SK-N-MC (cell line): ENCODE data around the gene TRIM17.

ENCODE experiments used
- DNase-seq: peaks from one replicate; pipeline ENCODE4 v3.0.0-alpha.2; 2011; ENCODE audit warnings: low read depth, low spot score
- H3K27ac ChIP-seq: fragments of 200-600 bp; sonication (generic); 2 replicates; pipeline ENCODE4 v1.5.1; 2016; ENCODE audit warnings: mixed run types
- H3K36me3 ChIP-seq: fragments of 200-600 bp; sonication (generic); 2 replicates; pipeline ENCODE4 v1.6.1; 2017; ENCODE audit warnings: antibody characterized with exemption, low read length, mixed read lengths; ENCODE audit not compliant: insufficient read depth
- H3K4me3 ChIP-seq: fragments of 200-600 bp; sonication (generic); 2 replicates; pipeline ENCODE4 v1.5.1; 2016
- H3K9ac ChIP-seq: fragments of 200-600 bp; sonication (generic); 2 replicates; pipeline ENCODE4 v1.8.0; 2017; ENCODE audit warnings: mixed run types, mixed read lengths; ENCODE audit not compliant: insufficient read length
- H3K9me3 ChIP-seq: fragments of 200-600 bp; sonication (generic); 2 replicates; pipeline ENCODE4 v1.6.1; 2017; ENCODE audit warnings: low read depth, mild to moderate bottlenecking, antibody characterized with exemption, low read length, moderate library complexity, mixed read lengths
- EZH2 ChIP-seq: fragments of 200-600 bp; sonication (generic); IDR thresholded peaks from one replicate; pipeline ENCODE4 v1.6.1; 2017; ENCODE audit warnings: antibody characterized with exemption
- FOXP2 ChIP-seq: optimal IDR thresholded peaks from 2 replicates; pipeline ENCODE3; 2011; ENCODE audit warnings: mild to moderate bottlenecking, moderate library complexity; ENCODE audit not compliant: insufficient read depth; ENCODE audit errors: extremely low read length, control extremely low read depth
- POLR2AphosphoS5 ChIP-seq: IDR thresholded peaks from 2 replicates; pipeline ENCODE4 v1.6.1; 2012; ENCODE audit warnings: mild to moderate bottlenecking, low read depth, low read length, borderline replicate concordance

Gene TRIM17

GRCh38 chr1:228460821-228461220 is 44.2 kb upstream of the TRIM17 start:
- Histone ChIP-seq H3K27ac (no peak overlapping the region), H3K9me3 (no peaks in the 10 kb centered on the region), H3K36me3 (no peaks in the 10 kb centered on the region), H3K4me3 (no peak overlapping the region), H3K9ac (no peak overlapping the region)
- no peak for DNase-seq
- no peak for TF ChIP-seq FOXP2
- TF ChIP-seq EZH2 = no peak
- TF ChIP-seq POLR2AphosphoS5 = no peak

- Histone ChIP-seq H3K9ac (no peak overlapping the region), H3K27ac (no peak overlapping the region), H3K4me3 (peak overlapping the region; percentile 79), H3K9me3 (no peaks in the 10 kb centered on the region), H3K36me3 (no peaks in the 10 kb centered on the region)
- DNase-seq = no peak
- no peak for TF ChIP-seq EZH2
- TF ChIP-seq POLR2AphosphoS5 = no peak
- no peak for TF ChIP-seq FOXP2
Measured at GRCh38 chr1:228459091-228459993, 42.7 kb upstream of the TRIM17 start.

- peak; percentile 91 for DNase-seq
- Histone ChIP-seq H3K4me3 (peak overlapping the region; percentile 79), H3K9ac (no peak overlapping the region), H3K9me3 (no peaks in the 10 kb centered on the region), H3K36me3 (no peaks in the 10 kb centered on the region), H3K27ac (no peak overlapping the region)
- TF ChIP-seq EZH2 (no peak), POLR2AphosphoS5 (peak; percentile 88)
Measured at GRCh38 chr1:228457396-228458176, 40.9 kb upstream of the TRIM17 start.

GRCh38 chr1:228457017-228457395 is 40.3 kb upstream of the TRIM17 start:
- no peaks in the 10 kb centered on the region for H3K9me3 ChIP-seq
- no peak for DNase-seq
- H3K4me3 ChIP-seq = peak overlapping the region; percentile 79
- H3K9ac ChIP-seq = no peak overlapping the region
- no peak overlapping the region for H3K27ac ChIP-seq
- H3K36me3 ChIP-seq = no peaks in the 10 kb centered on the region
- TF ChIP-seq EZH2 (no peak), POLR2AphosphoS5 (no peak), FOXP2 (no peak)

GRCh38 chr1:228456252-228457016 is 39.8 kb upstream of the TRIM17 start:
- 0 out of 2 replicates have a peak overlapping the region, but pooled peaks have one; percentile 79 for H3K4me3 ChIP-seq
- no peaks in the 10 kb centered on the region for H3K36me3 ChIP-seq
- H3K9me3 ChIP-seq = no peaks in the 10 kb centered on the region
- TF ChIP-seq POLR2AphosphoS5 (no peak), EZH2 (no peak), FOXP2 (no peak)
- no peak overlapping the region for H3K9ac ChIP-seq
- no peak overlapping the region for H3K27ac ChIP-seq
- no peak for DNase-seq

- H3K4me3 ChIP-seq = no peak overlapping the region
- no peak for DNase-seq
- no peak overlapping the region for H3K9ac ChIP-seq
- H3K27ac ChIP-seq = no peak overlapping the region
- TF ChIP-seq POLR2AphosphoS5 (no peak), FOXP2 (no peak), EZH2 (no peak)
- no peaks in the 10 kb centered on the region for H3K36me3 ChIP-seq
- no peaks in the 10 kb centered on the region for H3K9me3 ChIP-seq
Measured at GRCh38 chr1:228455715-228456114, 39.1 kb upstream of the TRIM17 start.

- Histone ChIP-seq H3K27ac (no peak overlapping the region), H3K36me3 (no peaks in the 10 kb centered on the region), H3K9me3 (no peaks in the 10 kb centered on the region), H3K9ac (no peak overlapping the region), H3K4me3 (no peak overlapping the region)
- DNase-seq = no peak
- TF ChIP-seq EZH2 (no peak), FOXP2 (no peak)
Measured at GRCh38 chr1:228454238-228454637, 37.6 kb upstream of the TRIM17 start.

- no peak overlapping the region for H3K4me3 ChIP-seq
- H3K36me3 ChIP-seq = no peaks in the 10 kb centered on the region
- TF ChIP-seq POLR2AphosphoS5 (no peak), FOXP2 (no peak), EZH2 (no peak)
- H3K9ac ChIP-seq = no peak overlapping the region
- no peak overlapping the region for H3K27ac ChIP-seq
- no peaks in the 10 kb centered on the region for H3K9me3 ChIP-seq
- DNase-seq = no peak
Measured at GRCh38 chr1:228453614-228454013, 37.0 kb upstream of the TRIM17 start.
